Measurements from ENCODE around the gene IARS1. TPM values are rescaled to one million over a fixed set of nuclear protein-coding genes. Genes with fewer than 3 reads are reported as not detected.

IARS1 gene
- polyA plus RNA-seq, 1 donor from 2014 or later, result 64.4 TPM

DNA sequence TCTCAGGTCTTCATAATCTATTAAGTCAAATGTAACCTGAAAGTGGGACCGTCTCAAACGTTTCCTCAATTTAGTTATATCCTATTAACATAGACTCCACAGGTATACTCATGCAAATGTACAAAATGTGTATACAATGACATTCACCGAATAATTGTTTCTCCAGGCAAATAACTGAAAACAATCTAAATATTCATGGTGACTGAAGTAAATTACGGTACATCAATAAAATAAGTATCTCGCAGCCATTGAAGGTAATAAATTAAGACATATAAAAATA is 482 bp downstream of the IARS1 start:
- peaks cover 34% of the 10 kb centered on the region for H3K79me2 ChIP-seq (replicated peaks; ENCODE audit: insufficient read depth, low read length)

GRCh38 chr9:92292338-92293074 is 991 bp downstream of the IARS1 start:
- H3K27me3 ChIP-seq (ENCODE audit: insufficient read depth, low read depth, low read length), result no peaks in the 10 kb centered on the region
- no peaks in the 10 kb centered on the region for H3K9me2 ChIP-seq (ENCODE audit: insufficient read depth, low read length)
- no peak overlapping the region for H3K27ac ChIP-seq (ENCODE audit: low read length)
- H3K79me2 ChIP-seq (replicated peaks; ENCODE audit: insufficient read depth, low read length), result peaks cover 34% of the 10 kb centered on the region
- no peak overlapping the region for H2AFZ ChIP-seq (ENCODE audit: low read depth, low read length)
- H3F3A ChIP-seq (ENCODE audit: insufficient read depth, low read length, poor library complexity, severe bottlenecking), result no peaks in the 10 kb centered on the region
- H3K4me2 ChIP-seq (ENCODE audit: low read length), result peak overlapping the region; percentile 91
- H3K36me3 ChIP-seq (ENCODE audit: insufficient read depth, low read length), result no peaks in the 10 kb centered on the region
- H3K9ac ChIP-seq (ENCODE audit: low read length), result peak overlapping the region; percentile 67
- no peaks in the 10 kb centered on the region for H3K9me3 ChIP-seq (ENCODE audit: low read length)
- H3K4me3 ChIP-seq (ENCODE audit: low read length), result peak overlapping the region; percentile 80
- no peaks in the 10 kb centered on the region for H4K20me1 ChIP-seq (ENCODE audit: insufficient read depth)
- TF ChIP-seq MXI1 (conservative IDR thresholded peaks at IDR 0.05; ENCODE audit: poor library complexity, severe bottlenecking), result no peak
- TF ChIP-seq, protein P1, sequence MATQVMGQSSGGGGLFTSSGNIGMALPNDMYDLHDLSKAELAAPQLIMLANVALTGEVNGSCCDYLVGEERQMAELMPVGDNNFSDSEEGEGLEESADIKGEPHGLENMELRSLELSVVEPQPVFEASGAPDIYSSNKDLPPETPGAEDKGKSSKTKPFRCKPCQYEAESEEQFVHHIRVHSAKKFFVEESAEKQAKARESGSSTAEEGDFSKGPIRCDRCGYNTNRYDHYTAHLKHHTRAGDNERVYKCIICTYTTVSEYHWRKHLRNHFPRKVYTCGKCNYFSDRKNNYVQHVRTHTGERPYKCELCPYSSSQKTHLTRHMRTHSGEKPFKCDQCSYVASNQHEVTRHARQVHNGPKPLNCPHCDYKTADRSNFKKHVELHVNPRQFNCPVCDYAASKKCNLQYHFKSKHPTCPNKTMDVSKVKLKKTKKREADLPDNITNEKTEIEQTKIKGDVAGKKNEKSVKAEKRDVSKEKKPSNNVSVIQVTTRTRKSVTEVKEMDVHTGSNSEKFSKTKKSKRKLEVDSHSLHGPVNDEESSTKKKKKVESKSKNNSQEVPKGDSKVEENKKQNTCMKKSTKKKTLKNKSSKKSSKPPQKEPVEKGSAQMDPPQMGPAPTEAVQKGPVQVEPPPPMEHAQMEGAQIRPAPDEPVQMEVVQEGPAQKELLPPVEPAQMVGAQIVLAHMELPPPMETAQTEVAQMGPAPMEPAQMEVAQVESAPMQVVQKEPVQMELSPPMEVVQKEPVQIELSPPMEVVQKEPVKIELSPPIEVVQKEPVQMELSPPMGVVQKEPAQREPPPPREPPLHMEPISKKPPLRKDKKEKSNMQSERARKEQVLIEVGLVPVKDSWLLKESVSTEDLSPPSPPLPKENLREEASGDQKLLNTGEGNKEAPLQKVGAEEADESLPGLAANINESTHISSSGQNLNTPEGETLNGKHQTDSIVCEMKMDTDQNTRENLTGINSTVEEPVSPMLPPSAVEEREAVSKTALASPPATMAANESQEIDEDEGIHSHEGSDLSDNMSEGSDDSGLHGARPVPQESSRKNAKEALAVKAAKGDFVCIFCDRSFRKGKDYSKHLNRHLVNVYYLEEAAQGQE (IDR thresholded peaks at IDR 0.05; ENCODE audit: borderline replicate concordance), result no peak
- TF ChIP-seq EZH2 (IDR thresholded peaks at IDR 0.05; ENCODE audit: borderline replicate concordance, insufficient read depth, low read length, poor library complexity, severe bottlenecking), result no peak
- no peak for TF ChIP-seq RAD21 (conservative IDR thresholded peaks at IDR 0.05)
- no peak for TF ChIP-seq POLR2AphosphoS5 (IDR thresholded peaks at IDR 0.05)
- no peak for TF ChIP-seq SMC3 (conservative IDR thresholded peaks at IDR 0.05; ENCODE audit: poor library complexity)
- no peak for TF ChIP-seq CTCF (IDR thresholded peaks at IDR 0.05; ENCODE audit: poor library complexity, severe bottlenecking)
- TF ChIP-seq EP300 (conservative IDR thresholded peaks at IDR 0.05; ENCODE audit: poor library complexity, severe bottlenecking), result no peak

More for the DNA sequence above, 482 bp downstream of the IARS1 start:
- H3K27ac ChIP-seq (ENCODE audit: low read length), result peak overlapping the region; percentile 52
- H3K4me2 ChIP-seq (ENCODE audit: low read length), result peak overlapping the region; percentile 91
- TF ChIP-seq POLR2AphosphoS5 (IDR thresholded peaks at IDR 0.05) (no peak), CTCF (IDR thresholded peaks at IDR 0.05; ENCODE audit: poor library complexity, severe bottlenecking) (no peak), RAD21 (conservative IDR thresholded peaks at IDR 0.05) (no peak), EP300 (conservative IDR thresholded peaks at IDR 0.05; ENCODE audit: poor library complexity, severe bottlenecking) (no peak), TAF1 (IDR thresholded peaks at IDR 0.05; ENCODE audit: low read depth) (no peak), EZH2 (IDR thresholded peaks at IDR 0.05; ENCODE audit: borderline replicate concordance, insufficient read depth, low read length, poor library complexity, severe bottlenecking) (no peak), SMC3 (conservative IDR thresholded peaks at IDR 0.05; ENCODE audit: poor library complexity) (no peak), MXI1 (conservative IDR thresholded peaks at IDR 0.05; ENCODE audit: poor library complexity, severe bottlenecking) (no peak)
- TF ChIP-seq, protein P1 (IDR thresholded peaks at IDR 0.05; ENCODE audit: borderline replicate concordance), result no peak
- no peaks in the 10 kb centered on the region for H4K20me1 ChIP-seq (ENCODE audit: insufficient read depth)
- no peaks in the 10 kb centered on the region for H3K27me3 ChIP-seq (ENCODE audit: insufficient read depth, low read depth, low read length)
- H3K9ac ChIP-seq (ENCODE audit: low read length), result peak overlapping the region; percentile 67
- H3K36me3 ChIP-seq (ENCODE audit: insufficient read depth, low read length), result no peaks in the 10 kb centered on the region
- H3K4me3 ChIP-seq (ENCODE audit: low read length), result peak overlapping the region; percentile 80
- H2AFZ ChIP-seq (ENCODE audit: low read depth, low read length), result peak overlapping the region; percentile 75
- no peaks in the 10 kb centered on the region for H3K9me3 ChIP-seq (ENCODE audit: low read length)
- H3F3A ChIP-seq (ENCODE audit: insufficient read depth, low read length, poor library complexity, severe bottlenecking), result no peaks in the 10 kb centered on the region
- no peaks in the 10 kb centered on the region for H3K9me2 ChIP-seq (ENCODE audit: insufficient read depth, low read length)
